SK-N-SH (cell line): ENCODE data around the gene PRDM5.

Experiments used
- CHD2 ChIP-seq: fragments of 150-350 bp; IDR thresholded peaks from 2 replicates; pipeline ENCODE4 v1.6.1; 2018; ENCODE audit warnings: low read length; ENCODE audit not compliant: partially characterized antibody
- CTCF ChIP-seq: fragments of 200-600 bp; sonication (generic); IDR thresholded peaks from 2 replicates; pipeline ENCODE4 v1.6.1; 2017; ENCODE audit warnings: antibody characterized with exemption, mild to moderate bottlenecking, moderate library complexity
- ELF1 ChIP-seq: IDR thresholded peaks from 2 replicates; pipeline ENCODE4 v1.4.0; 2012
- EZH2phosphoT487 ChIP-seq: fragments of 200-600 bp; sonication (generic); IDR thresholded peaks from 2 replicates; pipeline ENCODE4 v1.6.1; 2017; ENCODE audit warnings: low read depth, mixed run types, mild to moderate bottlenecking, antibody characterized with exemption, moderate library complexity, borderline replicate concordance
- MEF2A ChIP-seq: IDR thresholded peaks from 2 replicates; pipeline ENCODE4 v1.4.0; 2012; ENCODE audit warnings: low read depth, borderline replicate concordance
- RAD21 ChIP-seq: IDR thresholded peaks from 2 replicates; pipeline ENCODE4 v1.6.1; 2012; ENCODE audit warnings: mild to moderate bottlenecking, low read length
- SMC3 ChIP-seq: IDR thresholded peaks from 2 replicates; pipeline ENCODE4 v1.6.1; 2012; ENCODE audit warnings: low read depth, low read length, improper control_type of control experiment

GRCh38 chr4:120693816-120694215 is 228.7 kb downstream of the PRDM5 start:
- no peak for TF ChIP-seq CTCF
- TF ChIP-seq RAD21: no peak
- no peak for TF ChIP-seq SMC3
- no peak for TF ChIP-seq MEF2A
- TF ChIP-seq EZH2phosphoT487: no peak
- no peak for TF ChIP-seq CHD2
- TF ChIP-seq ELF1: no peak
